WERI-Rb-1 (cell line): ENCODE data around the gene PDE3A.

Experiments used
- DNase-seq: peaks from one replicate; pipeline ENCODE4 v3.0.0-alpha.2; 2020
- H3K27ac ChIP-seq: fragments of 250-450 bp; sonication (Bioruptor Pico); 2 replicates; pipeline ENCODE4 v1.5.1; 2020; ENCODE audit warnings: mild to moderate bottlenecking, moderate library complexity
- H3K27me3 ChIP-seq: fragments of 250-450 bp; sonication (Bioruptor Pico); 2 replicates; pipeline ENCODE4 v1.5.1; 2021; ENCODE audit warnings: mild to moderate bottlenecking, low read depth, moderate library complexity; ENCODE audit not compliant: insufficient read depth, severe bottlenecking
- H3K36me3 ChIP-seq: fragments of 250-450 bp; sonication (Bioruptor Pico); 2 replicates; pipeline ENCODE4 v1.5.1; 2020; ENCODE audit warnings: mild to moderate bottlenecking, moderate library complexity
- H3K4me3 ChIP-seq: 2 replicates; pipeline ENCODE4 v1.5.1; 2011; ENCODE audit warnings: low read depth, mild to moderate bottlenecking, control low read depth, low read length
- H3K9me3 ChIP-seq: fragments of 250-450 bp; sonication (Bioruptor Pico); 2 replicates; pipeline ENCODE4 v1.5.1; 2021; ENCODE audit warnings: mild to moderate bottlenecking, moderate library complexity; ENCODE audit not compliant: severe bottlenecking
- CTCF ChIP-seq: IDR thresholded peaks from 2 replicates; pipeline ENCODE4 v1.5.1; 2011; ENCODE audit warnings: low read depth, mild to moderate bottlenecking, control low read depth, inconsistent platforms, low read length

The PDE3A gene

DNA sequence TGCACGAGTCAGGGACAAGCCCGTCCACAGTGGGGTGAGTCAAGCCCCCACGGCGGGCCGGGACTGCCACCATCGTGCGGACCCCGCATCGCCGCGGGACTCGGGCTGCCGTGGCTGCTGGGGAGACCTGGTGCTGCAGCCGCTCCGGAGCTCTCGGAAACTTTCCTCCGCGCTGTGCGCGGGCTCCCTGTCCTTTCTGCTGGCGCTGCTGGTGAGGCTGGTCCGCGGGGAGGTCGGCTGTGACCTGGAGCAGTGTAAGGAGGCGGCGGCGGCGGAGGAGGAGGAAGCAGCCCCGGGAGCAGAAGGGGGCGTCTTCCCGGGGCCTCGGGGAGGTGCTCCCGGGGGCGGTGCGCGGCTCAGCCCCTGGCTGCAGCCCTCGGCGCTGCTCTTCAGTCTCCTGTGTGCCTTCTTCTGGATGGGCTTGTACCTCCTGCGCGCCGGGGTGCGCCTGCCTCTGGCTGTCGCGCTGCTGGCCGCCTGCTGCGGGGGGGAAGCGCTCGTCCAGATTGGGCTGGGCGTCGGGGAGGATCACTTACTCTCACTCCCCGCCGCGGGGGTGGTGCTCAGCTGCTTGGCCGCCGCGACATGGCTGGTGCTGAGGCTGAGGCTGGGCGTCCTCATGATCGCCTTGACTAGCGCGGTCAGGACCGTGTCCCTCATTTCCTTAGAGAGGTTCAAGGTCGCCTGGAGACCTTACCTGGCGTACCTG lies 1.1 kb downstream of the PDE3A start:
- peak; percentile 53 for DNase-seq
- Histone ChIP-seq H3K27me3 (peaks cover 2% of the 10 kb centered on the region), H3K4me3 (peak overlapping the region; percentile 66), H3K9me3 (no peaks in the 10 kb centered on the region), H3K36me3 (no peaks in the 10 kb centered on the region), H3K27ac (no peak overlapping the region)
- TF ChIP-seq CTCF = no peak

DNA sequence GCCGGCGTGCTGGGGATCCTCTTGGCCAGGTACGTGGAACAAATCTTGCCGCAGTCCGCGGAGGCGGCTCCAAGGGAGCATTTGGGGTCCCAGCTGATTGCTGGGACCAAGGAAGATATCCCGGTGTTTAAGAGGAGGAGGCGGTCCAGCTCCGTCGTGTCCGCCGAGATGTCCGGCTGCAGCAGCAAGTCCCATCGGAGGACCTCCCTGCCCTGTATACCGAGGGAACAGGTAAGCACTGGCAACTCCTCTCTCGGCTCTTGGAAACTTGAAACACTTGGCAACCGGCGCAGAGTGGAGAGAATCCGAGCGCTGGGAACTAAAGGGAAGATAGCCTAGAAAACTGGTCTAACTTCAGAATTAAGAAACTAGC lies 1.7 kb downstream of the PDE3A start:
- peak; percentile 9 for DNase-seq
- H3K36me3 ChIP-seq = no peaks in the 10 kb centered on the region
- peak overlapping the region; percentile 66 for H3K4me3 ChIP-seq
- H3K9me3 ChIP-seq = no peaks in the 10 kb centered on the region
- no peak overlapping the region for H3K27ac ChIP-seq
- peaks cover 2% of the 10 kb centered on the region for H3K27me3 ChIP-seq
- TF ChIP-seq CTCF = no peak

DNA sequence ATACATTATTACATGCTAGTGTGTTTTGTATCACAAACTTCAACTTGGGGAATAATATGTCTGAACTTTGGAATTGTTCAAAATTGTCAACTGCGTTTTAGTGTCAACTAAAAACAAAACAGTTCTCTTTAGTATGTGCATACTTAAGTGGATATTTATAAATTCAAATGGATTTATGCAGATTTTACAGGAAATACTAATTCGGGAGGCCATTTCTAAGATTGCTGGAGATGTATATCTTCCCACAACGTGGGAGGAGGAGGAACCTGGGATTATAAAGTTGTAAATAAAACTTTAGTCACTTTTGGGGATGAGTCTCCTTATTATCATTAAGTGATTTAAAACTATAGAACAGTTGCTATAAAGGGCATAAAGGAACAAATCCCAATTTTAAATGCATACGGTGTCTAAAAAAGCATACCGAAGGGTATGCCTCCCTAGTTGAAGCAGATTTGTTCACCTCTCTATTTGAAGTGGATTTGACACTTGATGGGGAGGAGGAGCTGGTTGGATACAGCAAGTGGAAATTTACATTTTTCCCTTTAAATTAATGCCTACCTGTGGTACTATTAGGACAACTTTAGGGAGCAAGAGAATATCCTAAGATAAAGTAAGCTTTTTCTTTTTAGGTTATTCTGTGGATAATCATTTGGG lies 2.7 kb downstream of the PDE3A start:
- Histone ChIP-seq H3K9me3 (no peaks in the 10 kb centered on the region), H3K27me3 (peaks cover 2% of the 10 kb centered on the region), H3K4me3 (no peak overlapping the region), H3K27ac (no peak overlapping the region), H3K36me3 (no peaks in the 10 kb centered on the region)
- DNase-seq = no peak
- no peak for TF ChIP-seq CTCF

GRCh38 chr12:20372326-20373096 lies 4.2 kb downstream of the PDE3A start:
- no peaks in the 10 kb centered on the region for H3K9me3 ChIP-seq
- no peak overlapping the region for H3K27ac ChIP-seq
- no peaks in the 10 kb centered on the region for H3K36me3 ChIP-seq
- H3K4me3 ChIP-seq = no peak overlapping the region
- no peak for TF ChIP-seq CTCF
- peaks cover 2% of the 10 kb centered on the region for H3K27me3 ChIP-seq
- DNase-seq = no peak

GRCh38 chr12:20374795-20375194 lies 6.5 kb downstream of the PDE3A start:
- H3K36me3 ChIP-seq = no peaks in the 10 kb centered on the region
- peaks cover 2% of the 10 kb centered on the region for H3K27me3 ChIP-seq
- H3K4me3 ChIP-seq = no peak overlapping the region
- H3K9me3 ChIP-seq = no peaks in the 10 kb centered on the region
- no peak for DNase-seq
- no peak overlapping the region for H3K27ac ChIP-seq
- TF ChIP-seq CTCF = no peak
